Activated T-helper 17 cell treated with anti-CD3 and anti-CD28 coated beads, Interleukin-2, amount 50 U/mL, for 72 hours (primary cell): ENCODE data around the gene ELFN2. TPM values are rescaled to one million over a fixed set of nuclear protein-coding genes. Genes with fewer than 3 reads are reported as not detected.

Experiments
- ATAC-seq: fragments of 150-1000 bp; cut with Tn5 transposase; replicated peaks from 2 replicates; pipeline ENCODE4 v1.10.0; 2021; ENCODE audit warnings: mild to moderate bottlenecking, moderate library complexity
- H3K27ac Mint-ChIP-seq: one replicate; pipeline ENCODE4 v1.8.0; 2022; ENCODE audit warnings: mixed read lengths
- H3K27me3 Mint-ChIP-seq: one replicate; pipeline ENCODE4 v1.8.0; 2022; ENCODE audit warnings: mixed read lengths
- H3K36me3 Mint-ChIP-seq: one replicate; pipeline ENCODE4 v1.8.0; 2022; ENCODE audit warnings: low read depth, mild to moderate bottlenecking, mixed read lengths
- H3K4me1 Mint-ChIP-seq: one replicate; pipeline ENCODE4 v1.8.0; 2022; ENCODE audit warnings: mixed read lengths
- H3K4me3 Mint-ChIP-seq: one replicate; pipeline ENCODE4 v1.8.0; 2022; ENCODE audit warnings: mild to moderate bottlenecking, mixed read lengths
- H3K9me3 Mint-ChIP-seq: one replicate; pipeline ENCODE4 v1.8.0; 2022; ENCODE audit warnings: mixed read lengths
- total RNA-seq, 2 donors: library from RNA; stranded (reverse); gene quantifications; one replicate each; pipeline ENCODE4 v1.2.3, GENCODE V29; 2022

Gene ELFN2
- total RNA-seq, 2 donors from 2014 or later = 0.24 to 2.2 TPM

GRCh38 chr22:37443086-37443485, 15.8 kb upstream of the ELFN2 start:
- Mint-ChIP-seq H3K27me3 (peaks cover 4% of the 10 kb centered on the region), H3K36me3 (no peaks in the 10 kb centered on the region), H3K4me1 (peaks cover 17% of the 10 kb centered on the region), H3K9me3 (peaks cover 3% of the 10 kb centered on the region), H3K4me3 (no peak overlapping the region), H3K27ac (no peak overlapping the region)
- no peak for ATAC-seq

- Mint-ChIP-seq H3K27ac (peak overlapping the region; percentile 68), H3K36me3 (no peaks in the 10 kb centered on the region), H3K27me3 (peaks cover 4% of the 10 kb centered on the region), H3K4me1 (peaks cover 17% of the 10 kb centered on the region), H3K4me3 (no peak overlapping the region), H3K9me3 (peaks cover 3% of the 10 kb centered on the region)
- ATAC-seq = peak; percentile 52
Observed at GRCh38 chr22:37442537-37442936, 15.3 kb upstream of the ELFN2 start.

- H3K27me3 Mint-ChIP-seq = peaks cover 4% of the 10 kb centered on the region
- no peak for ATAC-seq
- no peak overlapping the region for H3K4me3 Mint-ChIP-seq
- H3K27ac Mint-ChIP-seq = peak overlapping the region; percentile 68
- peaks cover 17% of the 10 kb centered on the region for H3K4me1 Mint-ChIP-seq
- H3K9me3 Mint-ChIP-seq = peaks cover 3% of the 10 kb centered on the region
- no peaks in the 10 kb centered on the region for H3K36me3 Mint-ChIP-seq
Observed at GRCh38 chr22:37442135-37442534, 14.9 kb upstream of the ELFN2 start.

- no peaks in the 10 kb centered on the region for H3K36me3 Mint-ChIP-seq
- H3K27ac Mint-ChIP-seq = no peak overlapping the region
- H3K27me3 Mint-ChIP-seq = peaks cover 4% of the 10 kb centered on the region
- peaks cover 3% of the 10 kb centered on the region for H3K9me3 Mint-ChIP-seq
- peaks cover 17% of the 10 kb centered on the region for H3K4me1 Mint-ChIP-seq
- H3K4me3 Mint-ChIP-seq = no peak overlapping the region
- ATAC-seq = no peak
Observed at GRCh38 chr22:37440875-37441274, 13.6 kb upstream of the ELFN2 start.

- no peak overlapping the region for H3K27ac Mint-ChIP-seq
- peaks cover 7% of the 10 kb centered on the region for H3K27me3 Mint-ChIP-seq
- ATAC-seq = no peak
- H3K36me3 Mint-ChIP-seq = no peaks in the 10 kb centered on the region
- H3K9me3 Mint-ChIP-seq = peaks cover 3% of the 10 kb centered on the region
- H3K4me3 Mint-ChIP-seq = no peak overlapping the region
- peaks cover 17% of the 10 kb centered on the region for H3K4me1 Mint-ChIP-seq
Observed at GRCh38 chr22:37439347-37439746, 12.1 kb upstream of the ELFN2 start.

- Mint-ChIP-seq H3K9me3 (no peaks in the 10 kb centered on the region), H3K36me3 (peaks cover 4% of the 10 kb centered on the region)
- ATAC-seq = no peak
Observed at GRCh38 chr22:37435970-37436603, 8.8 kb upstream of the ELFN2 start.

GRCh38 chr22:37433786-37434185, 6.5 kb upstream of the ELFN2 start:
- H3K27me3 Mint-ChIP-seq = peaks cover 20% of the 10 kb centered on the region
- H3K27ac Mint-ChIP-seq = no peak overlapping the region

More at GRCh38 chr22:37435970-37436603, 8.8 kb upstream of the ELFN2 start:
- H3K4me3 Mint-ChIP-seq = no peak overlapping the region
- H3K27ac Mint-ChIP-seq = no peak overlapping the region
- H3K4me1 Mint-ChIP-seq = peaks cover 18% of the 10 kb centered on the region
- H3K27me3 Mint-ChIP-seq = peaks cover 7% of the 10 kb centered on the region

GRCh38 chr22:37432708-37433054, 5.4 kb upstream of the ELFN2 start:
- no peaks in the 10 kb centered on the region for H3K9me3 Mint-ChIP-seq
- peaks cover 4% of the 10 kb centered on the region for H3K36me3 Mint-ChIP-seq
- H3K27ac Mint-ChIP-seq = peak overlapping the region; percentile 79
- H3K4me3 Mint-ChIP-seq = peak overlapping the region; percentile 61
- peaks cover 26% of the 10 kb centered on the region for H3K27me3 Mint-ChIP-seq
- peaks cover 18% of the 10 kb centered on the region for H3K4me1 Mint-ChIP-seq
- ATAC-seq = no peak

More at GRCh38 chr22:37433786-37434185, 6.5 kb upstream of the ELFN2 start:
- H3K4me1 Mint-ChIP-seq = peaks cover 18% of the 10 kb centered on the region
- peaks cover 4% of the 10 kb centered on the region for H3K36me3 Mint-ChIP-seq
- no peak for ATAC-seq
- no peaks in the 10 kb centered on the region for H3K9me3 Mint-ChIP-seq
- H3K4me3 Mint-ChIP-seq = no peak overlapping the region

- H3K27me3 Mint-ChIP-seq = peaks cover 26% of the 10 kb centered on the region
- H3K4me1 Mint-ChIP-seq = peaks cover 18% of the 10 kb centered on the region
- H3K36me3 Mint-ChIP-seq = peaks cover 4% of the 10 kb centered on the region
- peak overlapping the region; percentile 79 for H3K27ac Mint-ChIP-seq
- no peaks in the 10 kb centered on the region for H3K9me3 Mint-ChIP-seq
- H3K4me3 Mint-ChIP-seq = peak overlapping the region; percentile 61
- ATAC-seq = peak; percentile 93
Observed at GRCh38 chr22:37431801-37432707, 4.8 kb upstream of the ELFN2 start.

- no peak for ATAC-seq
- H3K4me1 Mint-ChIP-seq = peaks cover 18% of the 10 kb centered on the region
- H3K27me3 Mint-ChIP-seq = peaks cover 31% of the 10 kb centered on the region
- H3K36me3 Mint-ChIP-seq = peaks cover 4% of the 10 kb centered on the region
- H3K9me3 Mint-ChIP-seq = no peaks in the 10 kb centered on the region
- H3K27ac Mint-ChIP-seq = peak overlapping the region; percentile 79
- peak overlapping the region; percentile 61 for H3K4me3 Mint-ChIP-seq
Observed at GRCh38 chr22:37431366-37431765, 4.1 kb upstream of the ELFN2 start.

- H3K27me3 Mint-ChIP-seq = peaks cover 35% of the 10 kb centered on the region
- peaks cover 18% of the 10 kb centered on the region for H3K4me1 Mint-ChIP-seq
- no peak for ATAC-seq
- H3K4me3 Mint-ChIP-seq = no peak overlapping the region
- H3K27ac Mint-ChIP-seq = no peak overlapping the region
- H3K36me3 Mint-ChIP-seq = peaks cover 4% of the 10 kb centered on the region
- no peaks in the 10 kb centered on the region for H3K9me3 Mint-ChIP-seq
Observed at GRCh38 chr22:37430941-37431340, 3.7 kb upstream of the ELFN2 start.

GRCh38 chr22:37428649-37429586, 1.6 kb upstream of the ELFN2 start:
- Mint-ChIP-seq H3K4me1 (peaks cover 18% of the 10 kb centered on the region), H3K27me3 (peaks cover 38% of the 10 kb centered on the region), H3K9me3 (no peaks in the 10 kb centered on the region), H3K27ac (no peak overlapping the region), H3K36me3 (peaks cover 4% of the 10 kb centered on the region), H3K4me3 (no peak overlapping the region)
- ATAC-seq = no peak

- peaks cover 4% of the 10 kb centered on the region for H3K36me3 Mint-ChIP-seq
- H3K27me3 Mint-ChIP-seq = peaks cover 38% of the 10 kb centered on the region
- H3K27ac Mint-ChIP-seq = no peak overlapping the region
- ATAC-seq = no peak
- H3K4me3 Mint-ChIP-seq = no peak overlapping the region
- H3K4me1 Mint-ChIP-seq = peaks cover 18% of the 10 kb centered on the region
- H3K9me3 Mint-ChIP-seq = no peaks in the 10 kb centered on the region
Observed at GRCh38 chr22:37427711-37428635, 694 bp upstream of the ELFN2 start.
